NK-92 (cell line): ENCODE data around the gene C18orf63.

Experiments
- DNase-seq: peaks from one replicate; lab custom pipeline; 2025; ENCODE audit not compliant: unreplicated experiment; lab: John Stamatoyannopoulos, UW

Gene C18orf63

GRCh38 chr18:74375999-74376398 is 60.4 kb downstream of the C18orf63 start:
- no peak for DNase-seq

GRCh38 chr18:74376523-74376922 is 60.9 kb downstream of the C18orf63 start:
- no peak for DNase-seq

DNA sequence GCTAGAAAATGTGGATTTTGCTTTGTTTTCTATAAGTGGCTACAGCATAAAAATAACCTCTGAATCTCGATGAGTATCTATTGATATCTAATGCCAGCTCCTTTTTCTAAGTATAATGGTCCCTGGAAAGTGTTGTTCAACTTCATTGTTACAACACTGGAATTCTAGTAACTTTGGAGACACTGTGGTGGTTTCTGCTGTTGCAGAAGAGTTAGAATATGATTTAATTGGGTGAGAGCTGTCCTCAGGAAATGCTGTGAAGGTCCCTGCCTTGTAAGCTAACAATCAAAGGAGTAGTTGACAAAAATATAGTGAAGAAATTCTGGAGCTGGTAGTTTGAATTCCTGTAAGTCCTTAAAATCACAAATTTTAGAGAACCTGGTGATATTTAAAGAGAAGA is 62.1 kb downstream of the C18orf63 start:
- no peak for DNase-seq

DNA sequence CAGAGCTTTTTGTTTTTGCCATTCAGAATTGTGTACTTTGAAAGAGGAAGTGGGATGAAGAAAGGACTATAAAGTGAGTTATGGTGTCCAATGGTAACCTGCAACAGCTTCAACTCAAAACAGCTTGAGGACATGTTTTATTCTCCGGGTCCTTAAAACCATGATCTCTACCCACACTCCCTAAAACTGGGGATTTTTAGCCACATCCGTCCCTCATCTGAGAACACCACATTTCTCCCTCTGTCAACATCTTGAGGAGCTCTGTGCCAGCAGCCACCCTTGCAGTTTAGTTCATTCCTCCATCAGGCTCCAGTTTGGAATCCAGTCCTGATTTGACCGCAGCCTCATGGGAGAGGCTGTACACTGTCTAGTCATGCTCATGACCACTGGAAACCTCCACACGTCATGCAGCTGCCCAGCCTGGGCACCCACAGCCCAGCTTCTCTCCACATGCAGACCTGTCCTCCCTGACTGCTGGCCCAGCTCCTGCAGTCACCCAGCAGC is 62.6 kb downstream of the C18orf63 start:
- no peak for DNase-seq

GRCh38 chr18:74380916-74381315 is 65.3 kb downstream of the C18orf63 start:
- no peak for DNase-seq

DNA sequence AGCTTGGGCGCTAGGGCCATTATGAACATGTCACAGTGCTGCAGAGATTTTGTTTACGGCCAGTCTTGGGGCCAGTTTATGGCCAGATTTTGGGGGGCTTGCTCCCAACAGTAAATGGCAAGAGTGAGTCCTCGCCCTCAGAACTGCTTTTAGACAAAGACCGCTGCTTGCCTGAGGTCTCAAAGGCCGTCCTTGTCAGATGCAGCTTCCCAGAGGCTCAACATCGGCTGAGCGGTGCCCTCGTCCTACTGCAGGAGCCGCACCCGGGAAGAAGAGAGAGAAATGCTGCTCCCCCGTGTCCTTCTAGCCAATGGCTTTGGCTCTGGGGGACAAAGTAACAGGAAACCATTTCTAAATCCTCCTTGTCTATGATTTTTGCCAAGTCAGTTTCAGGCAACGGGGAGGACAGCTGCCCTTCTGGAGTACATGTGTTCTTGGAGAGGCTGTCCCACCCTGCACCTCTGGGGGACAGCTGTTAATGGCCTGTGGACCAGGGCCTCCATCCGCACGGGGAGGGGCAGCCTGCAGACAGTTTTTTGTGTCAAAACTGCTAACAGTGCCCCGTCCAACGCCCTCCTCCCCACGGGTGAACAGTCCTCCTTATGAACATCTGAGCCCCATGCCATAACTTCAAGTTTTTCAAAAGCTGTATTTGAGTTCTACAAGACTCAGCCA is 66.1 kb downstream of the C18orf63 start:
- DNase-seq: no peak

DNA sequence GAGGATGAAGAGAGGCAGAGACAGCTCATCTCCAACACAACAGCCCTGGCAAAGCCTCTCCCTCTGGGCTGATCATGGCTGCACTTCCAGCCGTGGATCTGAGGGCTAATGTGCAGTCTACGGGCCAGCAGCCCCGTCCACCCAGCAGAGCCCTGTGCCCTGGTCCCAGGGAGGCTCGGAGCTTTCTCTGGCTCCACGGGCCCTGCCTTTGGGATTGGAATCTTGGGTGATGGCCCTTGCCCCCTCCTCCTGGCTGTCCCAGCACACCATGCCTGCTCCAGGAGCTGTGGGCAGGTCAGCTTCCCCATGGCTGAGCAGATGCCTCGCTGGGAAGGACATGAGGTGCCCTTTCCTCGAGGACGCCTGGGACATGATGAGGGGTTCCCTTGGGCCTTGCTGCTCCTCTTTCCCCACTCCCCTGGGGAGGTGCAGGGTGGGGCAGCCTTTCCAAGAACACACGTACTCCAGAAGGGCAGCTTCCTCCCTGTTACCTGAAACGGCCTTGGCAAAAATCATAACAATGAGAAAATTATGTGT is 66.9 kb downstream of the C18orf63 start:
- DNase-seq: no peak

GRCh38 chr18:74387383-74387782 is 71.7 kb downstream of the C18orf63 start:
- no peak for DNase-seq

- DNase-seq: no peak
Measured at GRCh38 chr18:74388227-74388626, 72.6 kb downstream of the C18orf63 start.

GRCh38 chr18:74389171-74389927 is 73.7 kb downstream of the C18orf63 start:
- no peak for DNase-seq

GRCh38 chr18:74389991-74390390 is 74.4 kb downstream of the C18orf63 start:
- no peak for DNase-seq

- DNase-seq: no peak
Measured at GRCh38 chr18:74390900-74391299, 75.3 kb downstream of the C18orf63 start.

GRCh38 chr18:74392323-74392722 is 76.7 kb downstream of the C18orf63 start:
- DNase-seq: no peak

DNA sequence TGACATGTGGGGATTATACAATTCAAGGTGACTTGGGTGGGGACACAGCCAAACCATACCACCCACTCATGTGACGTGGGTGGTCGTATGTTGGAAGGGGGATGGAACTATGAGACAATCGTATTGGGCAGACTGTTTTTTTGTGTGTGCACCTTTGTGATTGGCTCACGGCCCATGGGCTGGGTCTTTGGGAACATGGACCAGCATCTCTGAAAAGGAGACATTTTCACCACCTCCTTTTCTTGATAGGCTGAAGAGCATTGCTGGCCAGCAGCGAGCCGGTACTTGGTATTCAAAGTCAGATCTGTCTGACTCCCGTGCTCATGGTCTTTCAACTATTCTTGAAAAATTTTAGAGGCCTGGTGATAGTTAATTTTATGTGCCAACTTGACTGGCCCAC is 79.4 kb downstream of the C18orf63 start:
- no peak for DNase-seq

- no peak for DNase-seq
Measured at GRCh38 chr18:74395648-74396154, 80.1 kb downstream of the C18orf63 start.

- no peak for DNase-seq
Measured at GRCh38 chr18:74396171-74397169, 80.8 kb downstream of the C18orf63 start.

- no peak for DNase-seq
Measured at GRCh38 chr18:74397572-74397971, 81.9 kb downstream of the C18orf63 start.

DNA sequence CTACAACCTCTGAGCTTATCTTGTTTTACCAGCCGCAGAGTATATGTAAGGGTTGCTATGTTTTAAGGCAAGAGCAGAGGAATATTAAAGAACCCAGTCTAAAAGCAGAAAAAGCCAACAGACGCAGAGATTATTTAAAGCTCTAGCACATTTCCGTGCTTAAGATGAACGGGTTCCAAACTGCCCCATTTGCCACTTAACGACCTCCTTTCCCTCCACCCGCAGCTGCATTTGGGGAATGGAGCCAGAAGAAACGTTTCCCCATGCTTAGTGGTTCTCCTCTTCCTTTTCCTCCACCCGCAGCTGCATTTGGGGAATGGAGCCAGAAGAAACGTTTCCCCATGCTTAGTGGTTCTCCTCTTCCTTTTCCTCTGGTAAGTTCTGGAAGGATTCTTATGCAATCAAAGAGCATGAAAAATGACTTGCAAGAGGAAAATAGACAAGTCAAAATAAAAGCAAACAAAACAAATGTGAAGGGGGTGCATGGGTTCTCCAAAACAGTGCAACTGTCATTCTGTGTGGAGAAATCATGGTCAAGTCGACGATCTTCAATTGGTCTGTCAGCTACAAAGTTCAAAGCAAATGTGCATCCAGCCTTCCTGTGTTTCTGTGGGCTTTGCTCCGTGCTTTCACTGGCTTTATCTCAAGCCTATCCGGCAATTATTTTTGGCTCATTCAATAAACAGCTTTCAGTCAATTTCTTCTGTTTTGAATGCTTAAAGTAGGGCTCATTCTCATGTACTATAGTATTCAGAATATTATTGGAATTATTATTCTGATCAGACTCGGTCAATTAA is 83.7 kb downstream of the C18orf63 start:
- no peak for DNase-seq

GRCh38 chr18:74400813-74401212 is 85.2 kb downstream of the C18orf63 start:
- DNase-seq: no peak
